Endothelial cell of umbilical vein (primary cell): ENCODE results near the gene MEAK7. TPM values are rescaled to one million over a fixed set of nuclear protein-coding genes. Genes with fewer than 3 reads are reported as not detected.
"Not testable (repeated sequence)": the region's sequence is repeated elsewhere in the genome, so short reads cannot be mapped to it uniquely, and the experiment has no call there.

Source experiments
- BruUV-seq: library from RNA; stranded (reverse); fragments of 400-500 nt; replicated peaks from 2 replicates; lab custom pipeline; 2021; lab: Mats Ljungman, UMichigan
- CTCF ChIA-PET: fragments of 300-600, 350-600 bp; sonication (Branson Sonifier 250); formaldehyde crosslinking; loops from one replicate; lab custom pipeline; 2021; ENCODE audit warnings: antibody characterized with exemption, inconsistent platforms; lab: Charles Lee
- POLR2A ChIA-PET: fragments of 300-600, 350-600 bp; sonication (Branson Sonifier 250); formaldehyde crosslinking; loops from one replicate; lab custom pipeline; 2021; ENCODE audit warnings: antibody characterized with exemption, inconsistent platforms; lab: Charles Lee
- DNase-seq: peaks from one replicate; pipeline ENCODE4 v3.0.0-alpha.2; 2011; ENCODE audit warnings: low read depth, low spot score
- FAIRE-seq: peaks from 2 replicates; lab custom pipeline; 2011; peaks lifted over from hg19 to GRCh38; lab: Jason Lieb, UNC
- H2AFZ ChIP-seq: 2 replicates; pipeline ENCODE4 v1.6.0; 2012; ENCODE audit warnings: low read depth, low read length, control low read depth, inconsistent platforms
- H3K27ac ChIP-seq: 2 replicates; pipeline ENCODE4 v1.5.1; 2011; ENCODE audit warnings: low read depth, mild to moderate bottlenecking, control low read depth, low read length, moderate library complexity; ENCODE audit not compliant: insufficient read depth
- H3K27me3 ChIP-seq, 2 experiments: 2 replicates each; pipeline versions ENCODE4 v1.6.0 to v1.6.1; 2011; ENCODE audit warnings: low read length in 2 of 2, mixed read lengths in 1 of 2; ENCODE audit not compliant: control insufficient read depth in 2 of 2, insufficient read depth in 2 of 2
- H3K36me3 ChIP-seq, 2 experiments: 2 replicates in 1 of 2; 3 replicates in 1 of 2; pipeline ENCODE4 v1.5.1; 2011; ENCODE audit warnings: low read length in 2 of 2, mild to moderate bottlenecking in 1 of 2, moderate library complexity in 1 of 2; ENCODE audit not compliant: control insufficient read depth in 2 of 2, insufficient read depth in 2 of 2; ENCODE audit errors: extremely low read depth in 1 of 2
- H3K4me1 ChIP-seq: 3 replicates; pipeline ENCODE4 v1.5.1; 2011; ENCODE audit warnings: mild to moderate bottlenecking, low read length; ENCODE audit not compliant: control insufficient read depth, insufficient read depth; ENCODE audit errors: extremely low read depth
- H3K4me2 ChIP-seq: 2 replicates; pipeline ENCODE4 v1.6.1; 2011; ENCODE audit warnings: low read length, control low read depth, mixed read lengths; ENCODE audit not compliant: insufficient read depth
- H3K4me3 ChIP-seq, 3 experiments: fragments of 200-600 bp in 1 of 3; sonication (generic), shearing (Covaris generic) in 1 of 3; replicated peaks in 1 of 3; 2 replicates each; pipeline ENCODE4 v1.5.1; 2011 to 2016; ENCODE audit warnings: control low read depth in 3 of 3, low read length in 3 of 3, mild to moderate bottlenecking in 2 of 3, inconsistent platforms in 1 of 3, low read depth in 1 of 3, moderate library complexity in 1 of 3; ENCODE audit not compliant: insufficient read depth in 1 of 3
- H3K79me2 ChIP-seq: 2 replicates; pipeline ENCODE4 v1.6.0; 2012; ENCODE audit warnings: low read length, inconsistent platforms; ENCODE audit not compliant: control insufficient read depth, insufficient read depth
- H3K9ac ChIP-seq: replicated peaks from 2 replicates; pipeline ENCODE3; 2011; ENCODE audit warnings: low read length, control low read depth; ENCODE audit not compliant: insufficient read depth; ENCODE audit errors: extremely low read depth
- H3K9me1 ChIP-seq: replicated peaks from 3 replicates; pipeline ENCODE4 v1.6.0; 2011; ENCODE audit warnings: mild to moderate bottlenecking, low read length; ENCODE audit not compliant: control insufficient read depth, insufficient read depth; ENCODE audit errors: extremely low read depth
- H3K9me3 ChIP-seq: replicated peaks from 2 replicates; pipeline ENCODE4 v1.5.1; 2012; ENCODE audit warnings: low read length, inconsistent platforms; ENCODE audit not compliant: control insufficient read depth, insufficient read depth
- H4K20me1 ChIP-seq: replicated peaks from 2 replicates; pipeline ENCODE3; 2011; ENCODE audit warnings: mild to moderate bottlenecking, low read length; ENCODE audit not compliant: control insufficient read depth, insufficient read depth; ENCODE audit errors: extremely low read depth
- EZH2 ChIP-seq: IDR thresholded peaks from 2 replicates; pipeline ENCODE4 v1.6.1; 2012; ENCODE audit warnings: borderline replicate concordance, low read depth, mild to moderate bottlenecking, moderate library complexity, low read length, inconsistent platforms; ENCODE audit not compliant: severe bottlenecking
- FOS ChIP-seq: IDR thresholded peaks from 2 replicates; pipeline ENCODE4 v1.6.1; 2011; ENCODE audit warnings: mild to moderate bottlenecking, low read length, moderate library complexity, borderline replicate concordance; ENCODE audit not compliant: insufficient read depth
- GATA2 ChIP-seq: IDR thresholded peaks from 2 replicates; pipeline ENCODE4 v1.7.0; 2011; ENCODE audit warnings: low read depth, mild to moderate bottlenecking, moderate library complexity, mixed read lengths, low read length; ENCODE audit not compliant: insufficient read length, insufficient read depth
- JUN ChIP-seq: IDR thresholded peaks from 2 replicates; pipeline ENCODE4 v1.6.1; 2011; ENCODE audit warnings: borderline replicate concordance, low read depth; ENCODE audit not compliant: insufficient read length, insufficient read depth
- MYC ChIP-seq: IDR thresholded peaks from one replicate; pipeline ENCODE4 v1.6.1; 2011; ENCODE audit warnings: mild to moderate bottlenecking, low read depth, low read length
- POLR2A ChIP-seq: IDR thresholded peaks from 2 replicates; pipeline ENCODE4 v1.6.1; 2012; ENCODE audit warnings: low read depth, mild to moderate bottlenecking, control low read depth, low read length
- POLR2AphosphoS5 ChIP-seq: IDR thresholded peaks from 2 replicates; pipeline ENCODE4 v1.6.1; 2012; ENCODE audit warnings: low read depth, mild to moderate bottlenecking, control low read depth, low read length, moderate library complexity; ENCODE audit not compliant: insufficient read depth
- dilution Hi-C: fragments of 300-500 bp; cut with MboI; formaldehyde crosslinking; loops from one replicate; pipeline ENCODE4 v1.15.0; 2019; ENCODE audit warnings: low sequenced_read_pairs; ENCODE audit not compliant: extremely low pct_ligation_motif_present
- intact Hi-C: fragments of 100-400 bp; cut with micrococcal nuclease; formaldehyde crosslinking; loops from one replicate; pipeline ENCODE4 v1.10.0; 2022
- polyA plus RNA-seq, 4 experiments: library from polyadenylated mRNA; depleted of rRNA in 3 of 4; stranded (reverse) in 3 of 4; unstranded in 1 of 4; fragments of >200 nt; gene quantifications; 2 replicates each; pipeline versions ENCODE4 v1.2.1 to v1.2.3, GENCODE V29; 2011 to 2012; ENCODE audit warnings: missing spikeins in 1 of 4
- total RNA-seq: library from RNA; stranded (reverse); gene quantifications from 2 replicates; pipeline ENCODE4 v1.2.3, GENCODE V29; 2021
- TF ChIP-seq, protein P1 (sequence below): IDR thresholded peaks from 2 replicates; pipeline ENCODE4 v1.6.1; 2011; ENCODE audit not compliant: insufficient read depth, insufficient read length
- TF ChIP-seq, protein P2 (sequence below), 2 donors: IDR thresholded peaks; 1 replicate in 1 of 2; 2 replicates in 1 of 2; pipeline ENCODE4 v1.5.1; 2011; ENCODE audit warnings: low read length in 2 of 2, mild to moderate bottlenecking in 2 of 2, moderate library complexity in 2 of 2, control low read depth in 1 of 2, inconsistent platforms in 1 of 2, low read depth in 1 of 2; ENCODE audit not compliant: insufficient read depth in 1 of 2; ENCODE audit errors: extremely low read depth in 1 of 2

MEAK7 gene
- total and polyA plus RNA-seq, 2 donors (not counting 3 experiments of a cell fraction or from before 2014, with no cell fraction given) = 16.2 to 22.7 TPM

- dilution Hi-C loops (no loop called here), intact Hi-C loops (loop anchor here (1.0 kb wide), 2 partner anchors 16 to 91 kb away; partner anchors contain the start of gene COTL1)
- BruUV-seq = TSS peak; percentile 79
- no peaks in the 10 kb centered on the region for H4K20me1 ChIP-seq
- H3K79me2 ChIP-seq = no peaks in the 10 kb centered on the region
- H3K9me1 ChIP-seq = no peaks in the 10 kb centered on the region
- ChIA-PET CTCF (interaction anchor here (0.6 to 14.0 kb wide), 8 partner anchors 13 to 199 kb away, joined by 3 to 73 read pairs (median 3); partner anchors contain the start of gene MEAK7), POLR2A (no interaction called here)
- H3K9ac ChIP-seq = peak overlapping the region; percentile 36
- H3K9me3 ChIP-seq = no peaks in the 10 kb centered on the region
- H3K4me2 ChIP-seq = peak overlapping the region; percentile 41
- peak overlapping the region; percentile 82 for H2AFZ ChIP-seq
- peak; percentile 90 for FAIRE-seq
- no peak overlapping the region for H3K4me3 ChIP-seq
- H3K4me1 ChIP-seq = peaks cover 24% of the 10 kb centered on the region
- H3K27ac ChIP-seq = peak overlapping the region; percentile 68
- peak; percentile 82 for TF ChIP-seq MYC
- TF ChIP-seq GATA2 = no peak
- TF ChIP-seq POLR2AphosphoS5 = no peak
- TF ChIP-seq JUN = no peak
- TF ChIP-seq POLR2A = peak; percentile 54
- no peak for TF ChIP-seq FOS
- no peak for TF ChIP-seq EZH2
- TF ChIP-seq, protein P1, sequence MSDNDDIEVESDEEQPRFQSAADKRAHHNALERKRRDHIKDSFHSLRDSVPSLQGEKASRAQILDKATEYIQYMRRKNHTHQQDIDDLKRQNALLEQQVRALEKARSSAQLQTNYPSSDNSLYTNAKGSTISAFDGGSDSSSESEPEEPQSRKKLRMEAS = peak; percentile 70
- TF ChIP-seq, protein P2, sequence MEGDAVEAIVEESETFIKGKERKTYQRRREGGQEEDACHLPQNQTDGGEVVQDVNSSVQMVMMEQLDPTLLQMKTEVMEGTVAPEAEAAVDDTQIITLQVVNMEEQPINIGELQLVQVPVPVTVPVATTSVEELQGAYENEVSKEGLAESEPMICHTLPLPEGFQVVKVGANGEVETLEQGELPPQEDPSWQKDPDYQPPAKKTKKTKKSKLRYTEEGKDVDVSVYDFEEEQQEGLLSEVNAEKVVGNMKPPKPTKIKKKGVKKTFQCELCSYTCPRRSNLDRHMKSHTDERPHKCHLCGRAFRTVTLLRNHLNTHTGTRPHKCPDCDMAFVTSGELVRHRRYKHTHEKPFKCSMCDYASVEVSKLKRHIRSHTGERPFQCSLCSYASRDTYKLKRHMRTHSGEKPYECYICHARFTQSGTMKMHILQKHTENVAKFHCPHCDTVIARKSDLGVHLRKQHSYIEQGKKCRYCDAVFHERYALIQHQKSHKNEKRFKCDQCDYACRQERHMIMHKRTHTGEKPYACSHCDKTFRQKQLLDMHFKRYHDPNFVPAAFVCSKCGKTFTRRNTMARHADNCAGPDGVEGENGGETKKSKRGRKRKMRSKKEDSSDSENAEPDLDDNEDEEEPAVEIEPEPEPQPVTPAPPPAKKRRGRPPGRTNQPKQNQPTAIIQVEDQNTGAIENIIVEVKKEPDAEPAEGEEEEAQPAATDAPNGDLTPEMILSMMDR (IDR thresholded peaks at IDR 0.05; ENCODE audit: extremely low read depth in 1 of 2, insufficient read depth in 1 of 2, low read depth in 1 of 2, low read length in 2 of 2) = no peak
- peak; percentile 76 for DNase-seq
- H3K36me3 ChIP-seq = no peaks in the 10 kb centered on the region
- no peaks in the 10 kb centered on the region for H3K27me3 ChIP-seq
Measured at GRCh38 chr16:84526794-84527531, 22.5 kb upstream of the MEAK7 start.

GRCh38 chr16:84524941-84525581, 20.6 kb upstream of the MEAK7 start:
- FAIRE-seq, H3K27ac ChIP-seq, H3K79me2 ChIP-seq, H3K9me3 ChIP-seq, POLR2A ChIA-PET, H3K4me3 ChIP-seq, H3K4me2 ChIP-seq, BruUV-seq, H3K9me1 ChIP-seq, H4K20me1 ChIP-seq, H3K9ac ChIP-seq, DNase-seq, H2AFZ ChIP-seq, intact Hi-C loops, H3K27me3 ChIP-seq, H3K36me3 ChIP-seq: not testable (repeated sequence)
- peaks cover 17% of the 10 kb centered on the region for H3K4me1 ChIP-seq
- dilution Hi-C loops = loop anchor here (25.0 kb wide), 1 partner anchor 87 kb away; the partner anchor contains the start of gene COTL1
- CTCF ChIA-PET = interaction anchor here (0.9 to 14.0 kb wide), 2 partner anchors 14 to 18 kb away, joined by 4 to 73 read pairs; partner anchors contain the start of gene MEAK7
